Measurements from ENCODE around the gene CCPG1. TPM values are rescaled to one million over a fixed set of nuclear protein-coding genes. Genes with fewer than 3 reads are reported as not detected.
"Not testable (repeated sequence)": the region's sequence is repeated elsewhere in the genome, so short reads cannot be mapped to it uniquely, and the experiment has no call there.

CCPG1 gene
- total RNA-seq (2014; rRNA removed; shearing (Covaris generic)), result 11.8 and 12.6 TPM in 2 replicates

- peak; percentile 97 for DNase-seq (ENCODE audit: low spot score)
Observed at GRCh38 chr15:55408012-55408928, at the start of gene CCPG1, which contains the start of gene PIERCE2. Gene CCPG1, minus strand, starts transcription at chr15:55408359. Its CDS starts 18,935 bp downstream, at chr15:55389424. Gene PIERCE2, plus strand, starts transcription at chr15:55408495. Its CDS starts 274 bp downstream, at chr15:55408769.

- peak; percentile 12 for DNase-seq (ENCODE audit: low spot score)
Observed at GRCh38 chr15:55457401-55458022, 49.4 kb upstream of the CCPG1 start.

DNA sequence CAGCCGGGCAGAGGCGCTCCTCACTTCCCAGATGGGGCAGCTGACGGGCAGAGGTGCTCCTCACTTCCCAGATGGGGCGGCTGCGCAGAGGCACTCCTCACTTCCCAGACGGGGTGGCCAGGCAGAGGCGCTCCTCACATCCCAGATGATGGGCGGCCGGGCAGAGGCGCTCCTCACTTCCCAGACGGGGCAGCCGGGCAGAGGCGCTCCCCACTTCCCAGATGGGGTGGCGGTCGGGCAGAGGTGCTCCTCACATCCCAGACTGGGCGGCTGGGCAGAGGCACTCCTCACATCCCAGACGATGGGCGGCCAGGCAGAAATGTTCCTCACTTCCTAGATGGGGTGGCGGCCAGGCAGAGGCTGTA, 38.9 kb upstream of the CCPG1 start:
- DNase-seq (ENCODE audit: low spot score), result not testable (repeated sequence)

DNA sequence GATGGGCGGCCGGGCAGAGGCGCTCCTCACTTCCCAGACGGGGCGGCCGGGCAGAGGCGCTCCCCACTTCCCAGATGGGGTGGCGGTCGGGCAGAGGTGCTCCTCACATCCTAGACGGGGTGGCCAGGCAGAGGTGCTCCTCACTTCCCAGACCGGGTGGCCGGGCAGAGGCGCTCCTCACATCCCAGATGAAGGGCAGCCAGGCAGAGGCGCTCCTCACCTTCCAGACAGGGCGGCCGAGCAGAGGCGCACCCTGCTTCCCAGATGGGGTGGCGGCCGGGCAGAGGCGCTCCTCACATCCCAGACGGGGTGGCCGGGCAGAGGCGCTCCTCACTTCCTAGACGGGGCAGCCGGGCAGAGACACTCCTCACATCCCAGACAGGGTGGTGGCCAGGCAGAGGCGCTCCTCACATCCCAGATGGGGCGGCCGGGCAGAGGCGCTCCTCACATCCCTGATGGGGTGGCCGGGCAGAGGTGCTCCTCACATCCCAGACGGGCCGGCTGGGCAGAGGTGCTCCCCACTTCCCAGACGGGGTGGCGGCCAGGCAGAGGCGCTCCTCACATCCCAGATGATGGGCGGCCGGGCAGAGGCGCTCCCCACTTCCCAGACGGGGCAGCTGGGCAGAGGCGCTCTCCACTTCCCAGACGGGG, 38.3 kb upstream of the CCPG1 start:
- not testable (repeated sequence) for DNase-seq (ENCODE audit: low spot score)

- not testable (repeated sequence) for DNase-seq (ENCODE audit: low spot score)
Observed at GRCh38 chr15:55445936-55446335, 37.8 kb upstream of the CCPG1 start.

GRCh38 chr15:55443141-55443540, 35.0 kb upstream of the CCPG1 start:
- not testable (repeated sequence) for DNase-seq (ENCODE audit: low spot score)

- peak; percentile 79 for DNase-seq (ENCODE audit: low spot score)
Observed at GRCh38 chr15:55434989-55435825, 27.0 kb upstream of the CCPG1 start.

GRCh38 chr15:55422089-55422488, 13.9 kb upstream of the CCPG1 start:
- DNase-seq (ENCODE audit: low spot score), result no peak

- DNase-seq (ENCODE audit: low spot score), result no peak
Observed at GRCh38 chr15:55420171-55420866, 12.2 kb upstream of the CCPG1 start.

DNA sequence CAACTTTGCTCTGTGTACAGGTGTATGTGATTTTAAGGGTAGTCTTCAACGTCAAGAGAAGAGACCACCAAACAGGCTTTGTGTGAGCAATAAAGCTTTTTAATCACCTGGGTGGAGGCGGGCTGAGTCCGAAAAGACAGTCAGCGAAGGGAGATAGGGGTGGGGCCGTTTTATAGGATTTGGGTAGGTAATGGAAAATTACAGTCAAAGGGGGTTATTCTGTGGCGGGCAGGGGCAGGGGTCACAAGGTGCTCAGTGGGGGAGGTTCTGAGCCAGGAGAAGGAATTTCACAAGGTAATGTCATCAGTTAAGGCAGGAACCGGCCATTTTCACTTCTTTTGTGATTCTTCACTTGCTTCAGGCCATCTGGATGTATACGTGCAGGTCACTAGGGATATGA, 9.5 kb upstream of the CCPG1 start:
- DNase-seq (ENCODE audit: low spot score), result not testable (repeated sequence)

DNA sequence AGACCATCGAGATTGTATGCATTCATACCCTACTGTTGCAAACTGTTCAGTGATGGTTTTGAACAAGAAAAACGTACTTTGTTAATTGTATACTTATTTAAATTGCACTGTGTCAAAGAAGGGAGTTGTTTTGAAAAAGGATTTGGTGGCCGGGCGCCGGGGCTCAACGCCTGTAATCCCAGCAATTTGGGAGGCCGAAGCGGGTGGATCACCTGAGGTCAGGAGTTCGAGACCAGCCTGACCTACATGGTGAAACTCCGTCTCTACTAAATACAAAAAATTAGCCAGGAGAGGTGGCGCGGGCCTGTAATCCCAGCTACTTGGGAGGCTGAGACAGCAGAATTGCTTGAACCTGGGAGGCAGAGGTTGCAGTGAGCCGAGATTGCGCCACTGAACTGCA, 817 bp upstream of the CCPG1 start:
- not testable (repeated sequence) for DNase-seq (ENCODE audit: low spot score)

DNA sequence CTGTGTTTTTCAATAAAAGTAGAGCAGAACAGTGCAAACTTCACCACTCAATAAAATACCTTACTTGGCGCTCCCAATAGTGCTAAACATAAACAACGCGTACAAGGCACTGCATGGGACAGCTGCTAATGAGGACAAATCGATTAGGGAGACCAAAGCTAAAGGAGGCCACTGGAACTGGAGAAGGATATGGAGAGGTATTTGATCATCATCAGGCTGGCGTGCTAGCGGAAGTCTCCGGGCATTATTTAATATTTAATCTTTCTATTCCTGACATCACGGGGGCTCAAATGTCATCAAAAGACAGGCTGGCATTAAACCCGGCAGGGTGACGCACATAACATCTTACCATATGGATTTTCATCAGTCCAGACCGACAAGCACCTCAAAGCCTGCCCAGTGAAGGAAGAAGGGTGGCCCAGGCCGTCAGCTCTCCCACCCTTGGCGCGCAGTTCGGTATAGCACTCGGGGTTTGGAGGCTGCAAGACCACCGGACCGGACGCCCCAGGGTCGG, 604 bp downstream of the CCPG1 start:
- peak; percentile 72 for DNase-seq (ENCODE audit: low spot score)

- no peak for DNase-seq (ENCODE audit: low spot score)
Observed at GRCh38 chr15:55403531-55403930, 4.6 kb downstream of the CCPG1 start.

DNA sequence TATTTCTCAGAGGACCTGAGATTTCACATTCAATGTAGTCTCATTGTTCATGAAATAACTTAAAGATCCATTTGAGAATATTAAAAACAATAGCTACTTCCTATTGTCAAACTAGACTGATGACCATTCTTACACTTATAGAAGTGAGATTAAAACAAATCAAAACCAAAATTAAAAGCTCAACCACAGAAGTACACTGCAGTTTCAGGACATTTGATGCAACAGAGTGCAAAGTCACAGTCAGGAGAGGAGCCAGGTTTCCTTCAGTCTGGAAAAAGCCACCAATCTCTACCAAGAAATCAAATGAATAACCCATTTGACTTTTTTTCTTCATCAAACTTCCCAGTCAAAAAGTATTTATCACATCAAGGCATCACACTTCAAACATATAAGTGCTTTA, 5.5 kb downstream of the CCPG1 start:
- DNase-seq (ENCODE audit: low spot score), result no peak

DNA sequence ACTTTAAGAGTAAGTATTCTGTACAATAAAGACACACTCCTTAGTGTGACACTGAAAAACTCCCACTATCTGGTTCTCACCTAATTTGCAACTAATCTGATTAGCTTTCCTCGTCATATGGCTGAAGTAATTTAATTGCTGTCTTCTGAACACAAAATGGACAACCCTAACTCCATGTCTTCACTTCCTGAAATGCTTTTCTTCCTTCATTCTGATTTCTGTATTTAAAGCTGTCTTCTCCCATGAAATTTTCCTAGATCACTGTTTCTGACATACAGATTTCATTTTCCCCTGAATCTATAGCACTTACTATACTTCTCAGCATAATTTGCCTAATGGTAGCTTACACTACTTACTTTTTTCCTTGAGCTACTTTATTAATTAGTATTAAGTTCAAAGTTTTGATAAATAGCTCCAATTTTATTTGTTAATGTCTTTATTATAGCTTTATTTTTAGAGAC, 6.3 kb downstream of the CCPG1 start:
- no peak for DNase-seq (ENCODE audit: low spot score)

GRCh38 chr15:55400050-55400449, 8.1 kb downstream of the CCPG1 start:
- DNase-seq (ENCODE audit: low spot score), result not testable (repeated sequence)

- no peak for DNase-seq (ENCODE audit: low spot score)
Observed at GRCh38 chr15:55398243-55398642, 9.9 kb downstream of the CCPG1 start.

DNA sequence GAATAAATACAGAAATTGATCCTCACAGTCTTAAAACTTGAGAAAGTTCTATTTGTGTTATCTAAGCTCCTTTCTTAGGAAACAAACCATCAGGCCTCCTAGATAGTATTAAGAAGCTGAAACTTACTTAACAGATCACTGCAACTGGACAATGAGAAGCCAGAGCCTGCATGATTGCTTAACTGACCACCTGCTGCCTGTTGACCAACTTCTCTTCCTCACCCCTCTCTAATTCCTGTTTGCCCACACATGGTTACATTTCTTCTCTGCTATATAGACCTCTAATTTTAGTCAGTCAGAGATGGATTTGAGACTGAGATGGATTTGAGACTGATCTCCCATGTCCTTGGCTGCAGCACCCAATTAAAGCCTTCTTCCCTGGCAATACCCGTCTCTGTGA, 13.5 kb downstream of the CCPG1 start:
- DNase-seq (ENCODE audit: low spot score), result no peak

DNA sequence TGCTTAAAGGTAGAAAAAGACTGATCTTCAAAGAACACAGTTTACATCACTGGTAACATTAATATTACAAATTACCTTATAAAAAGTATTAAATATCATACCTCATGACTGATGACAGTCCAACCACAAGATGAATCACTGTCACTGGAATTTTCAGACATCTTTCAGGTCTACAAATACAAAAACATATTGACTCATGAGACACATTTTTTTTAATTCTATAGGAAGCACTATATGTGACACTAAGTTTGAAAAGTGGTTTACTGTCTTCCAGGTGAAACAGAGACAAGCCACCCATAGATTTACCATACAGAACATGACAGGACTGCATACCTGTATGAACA, 18.9 kb downstream of the CCPG1 start:
- no peak for DNase-seq (ENCODE audit: low spot score)

DNA sequence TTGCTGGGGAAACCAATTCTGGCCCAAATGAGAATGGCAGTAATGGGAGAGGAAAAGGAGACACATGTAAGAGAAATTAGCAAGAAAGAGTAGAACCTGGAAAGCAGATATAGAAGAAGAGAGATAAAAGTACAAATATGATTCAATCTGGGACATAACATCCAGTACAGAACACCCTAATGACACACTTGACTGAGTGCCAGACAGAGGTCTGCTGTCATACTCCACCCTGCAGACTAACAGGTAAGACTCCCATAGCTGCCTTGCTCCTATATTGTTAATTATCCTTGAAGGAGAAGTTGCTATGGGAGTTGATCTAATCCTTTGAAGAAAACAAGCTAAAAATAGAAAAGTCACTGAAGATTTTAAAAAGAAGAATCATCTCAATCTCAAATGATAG, 21.1 kb downstream of the CCPG1 start:
- DNase-seq (ENCODE audit: low spot score), result no peak

Data from HT-29 (cell line).